PC-3 (cell line): ENCODE data around the gene TOMM22. TPM values are rescaled to one million over a fixed set of nuclear protein-coding genes. Genes with fewer than 3 reads are reported as not detected.

Experiments used
- ATAC-seq: fragments of 200-7000 bp; cut with Tn5 transposase; 2 replicates; pipeline ENCODE4 v1.9.1; 2020; ENCODE audit warnings: mild to moderate bottlenecking, moderate library complexity
- BruUV-seq: library from RNA; stranded (reverse); fragments of 400-500 nt; replicated peaks from 2 replicates; lab custom pipeline; 2021; lab: Mats Ljungman, UMichigan
- CTCF ChIA-PET: fragments of 300-600 bp; sonication (Branson Sonifier 250); formaldehyde crosslinking; loops from one replicate; lab custom pipeline; 2022; ENCODE audit warnings: antibody characterized with exemption; lab: Charles Lee
- POLR2A ChIA-PET: fragments of 300-600 bp; sonication (Branson Sonifier 250); formaldehyde crosslinking; loops from one replicate; lab custom pipeline; 2022; ENCODE audit warnings: antibody characterized with exemption; ENCODE audit not compliant: unreplicated experiment; lab: Charles Lee
- DNase-seq: peaks from one replicate; pipeline ENCODE4 v3.0.0-alpha.2; 2015
- H2AFZ ChIP-seq: fragments of 300-600 bp; sonication (generic); 2 replicates; pipeline ENCODE4 v1.6.0; 2016; ENCODE audit warnings: antibody characterized with exemption, low read length
- H3F3A ChIP-seq: fragments of 300-600 bp; sonication (generic); one replicate; pipeline ENCODE4 v1.6.0; 2017; ENCODE audit warnings: antibody characterized with exemption, low read length, control low read depth, mild to moderate bottlenecking; ENCODE audit not compliant: unreplicated experiment
- H3K27ac ChIP-seq: fragments of 300-600 bp; sonication (generic); 2 replicates; pipeline ENCODE4 v1.5.1; 2016; ENCODE audit warnings: mild to moderate bottlenecking, low read length
- H3K27me3 ChIP-seq: fragments of 300-600 bp; sonication (generic); 2 replicates; pipeline ENCODE4 v1.6.1; 2016; ENCODE audit warnings: low read length, mixed read lengths
- H3K36me3 ChIP-seq: fragments of 300-600 bp; sonication (generic); 2 replicates; pipeline ENCODE4 v1.6.1; 2016; ENCODE audit warnings: low read depth, mixed run types, low read length, mixed read lengths
- H3K4me1 ChIP-seq: fragments of 300-600 bp; sonication (generic); 2 replicates; pipeline ENCODE4 v1.5.1; 2016; ENCODE audit warnings: low read length; ENCODE audit not compliant: insufficient read depth
- H3K4me2 ChIP-seq: fragments of 300-600 bp; sonication (generic); 2 replicates; pipeline ENCODE4 v1.6.0; 2016; ENCODE audit warnings: low read length
- H3K4me3 ChIP-seq: fragments of 300-600 bp; sonication (generic); 2 replicates; pipeline ENCODE4 v1.5.1; 2016; ENCODE audit warnings: mild to moderate bottlenecking, low read length, mixed read lengths
- H3K79me2 ChIP-seq: fragments of 300-600 bp; sonication (generic); 2 replicates; pipeline ENCODE4 v1.6.1; 2017; ENCODE audit warnings: low read length, mixed read lengths
- H3K9ac ChIP-seq: fragments of 300-600 bp; sonication (generic); 2 replicates; pipeline ENCODE4 v1.6.0; 2016; ENCODE audit warnings: mild to moderate bottlenecking, low read length
- H3K9me2 ChIP-seq: fragments of 300-600 bp; sonication (generic); replicated peaks from 2 replicates; pipeline ENCODE4 v1.6.1; 2016; ENCODE audit warnings: mixed run types, low read length, mixed read lengths
- H3K9me3 ChIP-seq: fragments of 300-600 bp; sonication (generic); 2 replicates; pipeline ENCODE4 v1.6.1; 2016; ENCODE audit warnings: low read length, mixed read lengths
- H4K20me1 ChIP-seq: fragments of 300-600 bp; sonication (generic); 2 replicates; pipeline ENCODE4 v1.6.1; 2016; ENCODE audit warnings: low read length, mixed read lengths
- CTCF ChIP-seq: fragments of 300-600 bp; sonication (generic); conservative IDR thresholded peaks from 2 replicates; pipeline ENCODE4 v1.5.1; 2017; ENCODE audit warnings: antibody characterized with exemption, low read depth, mild to moderate bottlenecking, low read length
- EZH2 ChIP-seq: fragments of 300-600 bp; sonication (generic); IDR thresholded peaks from one replicate; pipeline ENCODE4 v1.6.1; 2017; ENCODE audit warnings: antibody characterized with exemption, mild to moderate bottlenecking, low read length; ENCODE audit not compliant: unreplicated experiment
- EZH2phosphoT487 ChIP-seq: fragments of 300-600 bp; sonication (generic); IDR thresholded peaks from 2 replicates; pipeline ENCODE4 v1.6.1; 2018; ENCODE audit warnings: mild to moderate bottlenecking, antibody characterized with exemption, low read length, borderline replicate concordance
- intact Hi-C: fragments of 100-400 bp; cut with micrococcal nuclease; formaldehyde crosslinking; loops from 2 replicates; pipeline ENCODE4 v1.9.0; 2023
- total RNA-seq: library from RNA; depleted of rRNA; stranded (reverse); fragments of >200 nt; gene quantifications from 2 replicates; pipeline ENCODE4 v1.2.3, GENCODE V29; 2014

Gene TOMM22
- total RNA-seq, 1 experiment from 2014 or later, result 82.3 TPM

- no peak for ATAC-seq
- H3K4me2 ChIP-seq, result no peak overlapping the region
- peaks cover 28% of the 10 kb centered on the region for H3K79me2 ChIP-seq
- TF ChIP-seq CTCF, result no peak
- no peak for TF ChIP-seq EZH2
- TF ChIP-seq EZH2phosphoT487, result no peak
- no peaks in the 10 kb centered on the region for H3K9me3 ChIP-seq
- no peak for DNase-seq
- peaks cover 19% of the 10 kb centered on the region for H3K36me3 ChIP-seq
- H2AFZ ChIP-seq, result no peak overlapping the region
- peak overlapping the region; percentile 16; the same call in 1 of the 2 replicates for H3K27ac ChIP-seq
- no peaks in the 10 kb centered on the region for H3F3A ChIP-seq
- H3K9ac ChIP-seq, result no peak overlapping the region
- POLR2A ChIA-PET, result no interaction called here
- intact Hi-C loops, result no loop called here
- no peaks in the 10 kb centered on the region for H4K20me1 ChIP-seq
- peaks cover 22% of the 10 kb centered on the region for H3K4me1 ChIP-seq
- BruUV-seq, result no TSS peak
- CTCF ChIA-PET, result no interaction called here
- H3K27me3 ChIP-seq, result no peaks in the 10 kb centered on the region
- H3K4me3 ChIP-seq, result no peak overlapping the region
- no peaks in the 10 kb centered on the region for H3K9me2 ChIP-seq
Observed at GRCh38 chr22:38719196-38719595, 37.4 kb downstream of the TOMM22 start.

GRCh38 chr22:38720350-38720749 is 38.6 kb downstream of the TOMM22 start:
- Histone ChIP-seq H3K27me3 (no peaks in the 10 kb centered on the region), H3K4me2 (no peak overlapping the region), H3F3A (no peaks in the 10 kb centered on the region), H3K27ac (no peak overlapping the region), H3K4me1 (peaks cover 22% of the 10 kb centered on the region), H3K9me3 (no peaks in the 10 kb centered on the region), H2AFZ (no peak overlapping the region), H3K4me3 (no peak overlapping the region), H3K9ac (no peak overlapping the region), H4K20me1 (no peaks in the 10 kb centered on the region), H3K9me2 (no peaks in the 10 kb centered on the region), H3K79me2 (peaks cover 17% of the 10 kb centered on the region), H3K36me3 (peaks cover 23% of the 10 kb centered on the region)
- BruUV-seq, result no TSS peak
- ATAC-seq (no peak), DNase-seq (peak; percentile 23)
- TF ChIP-seq CTCF (no peak), EZH2phosphoT487 (no peak), EZH2 (no peak)
- ChIA-PET POLR2A (no interaction called here), CTCF (no interaction called here)
- intact Hi-C loops, result no loop called here

GRCh38 chr22:38721551-38721950 is 39.8 kb downstream of the TOMM22 start:
- CTCF ChIA-PET, result no interaction called here
- intact Hi-C loops, result no loop called here

More at GRCh38 chr22:38721551-38721950, 39.8 kb downstream of the TOMM22 start:
- H3K9ac ChIP-seq, result no peak overlapping the region
- DNase-seq (no peak), ATAC-seq (no peak)
- H3K79me2 ChIP-seq, result peaks cover 11% of the 10 kb centered on the region
- H3K27ac ChIP-seq, result no peak overlapping the region
- BruUV-seq, result no TSS peak
- H3K4me1 ChIP-seq, result peaks cover 22% of the 10 kb centered on the region
- H3K4me3 ChIP-seq, result no peak overlapping the region
- H4K20me1 ChIP-seq, result no peaks in the 10 kb centered on the region
- TF ChIP-seq EZH2phosphoT487 (no peak), CTCF (no peak), EZH2 (no peak)
- H3K9me2 ChIP-seq, result no peaks in the 10 kb centered on the region
- no peak overlapping the region for H3K4me2 ChIP-seq
- no peaks in the 10 kb centered on the region for H3K9me3 ChIP-seq
- no peaks in the 10 kb centered on the region for H3K27me3 ChIP-seq
- POLR2A ChIA-PET, result no interaction called here
- H3K36me3 ChIP-seq, result peaks cover 24% of the 10 kb centered on the region
- H2AFZ ChIP-seq, result no peak overlapping the region
- no peaks in the 10 kb centered on the region for H3F3A ChIP-seq
